ENCODE measurements around the gene TOE1. TPM values are rescaled to one million over a fixed set of nuclear protein-coding genes. Genes with fewer than 3 reads are reported as not detected.

Gene TOE1
- polyA plus RNA-seq, 1 of the 3 experiments (the other 2 are of a cell fraction) = 19.1 TPM

GRCh38 chr1:45322486-45323040 lies 17.4 kb upstream of the TOE1 start:
- Histone ChIP-seq H3K9ac (no peak overlapping the region), H4K20me1 (ENCODE audit: insufficient read depth) (no peaks in the 10 kb centered on the region), H3K9me2 (no peaks in the 10 kb centered on the region), H3K4me3 (ENCODE audit: low read depth in 2 of 2, low read length in 1 of 2) (no peak overlapping the region), H3K27ac (ENCODE audit: low read depth in 2 of 2, low read length in 1 of 2) (no peak overlapping the region), H3K4me2 (no peak overlapping the region), H3K27me3 (ENCODE audit: insufficient read depth) (no peaks in the 10 kb centered on the region), H3F3A (replicated peaks; ENCODE audit: insufficient read depth) (no peaks in the 10 kb centered on the region), H2AFZ (ENCODE audit: low read depth) (no peak overlapping the region), H3K79me2 (ENCODE audit: insufficient read depth) (no peaks in the 10 kb centered on the region), H3K4me1 (ENCODE audit: control insufficient read depth in 1 of 2, insufficient read depth in 2 of 2, low read depth in 1 of 2, low read length in 1 of 2) (peaks cover 0 to 6% of the 10 kb centered on the region in 2 experiments; a peak in 1 of 4 replicates), H3K36me3 (replicated peaks in 1 of 2; ENCODE audit: control insufficient read depth in 1 of 2, insufficient read depth in 2 of 2, low read length in 1 of 2) (no peaks in the 10 kb centered on the region), H3K9me3 (no peaks in the 10 kb centered on the region)
- 91% methylated on average over 10 of the region's 10 CpGs for WGBS (ENCODE audit: low lambda C conversion rate)
- DNase-seq = no peak
- TF ChIP-seq FOSL2 (IDR thresholded peaks at IDR 0.05; ENCODE audit: borderline replicate concordance, low read depth) (no peak), ZBTB33 (IDR thresholded peaks at IDR 0.05; ENCODE audit: borderline replicate concordance, low read depth) (no peak), NFIC (IDR thresholded peaks at IDR 0.05; ENCODE audit: borderline replicate concordance) (no peak), TAF1 (IDR thresholded peaks at IDR 0.05; ENCODE audit: borderline replicate concordance, low read depth, low read length) (no peak), ELF1 (IDR thresholded peaks at IDR 0.05) (no peak), EZH2phosphoT487 (IDR thresholded peaks at IDR 0.05; ENCODE audit: borderline replicate concordance, low read depth) (no peak), GABPA (IDR thresholded peaks at IDR 0.05; ENCODE audit: low read depth) (no peak), YY1 (IDR thresholded peaks at IDR 0.05; ENCODE audit: low read depth) (no peak)
- TF ChIP-seq, protein P1, sequence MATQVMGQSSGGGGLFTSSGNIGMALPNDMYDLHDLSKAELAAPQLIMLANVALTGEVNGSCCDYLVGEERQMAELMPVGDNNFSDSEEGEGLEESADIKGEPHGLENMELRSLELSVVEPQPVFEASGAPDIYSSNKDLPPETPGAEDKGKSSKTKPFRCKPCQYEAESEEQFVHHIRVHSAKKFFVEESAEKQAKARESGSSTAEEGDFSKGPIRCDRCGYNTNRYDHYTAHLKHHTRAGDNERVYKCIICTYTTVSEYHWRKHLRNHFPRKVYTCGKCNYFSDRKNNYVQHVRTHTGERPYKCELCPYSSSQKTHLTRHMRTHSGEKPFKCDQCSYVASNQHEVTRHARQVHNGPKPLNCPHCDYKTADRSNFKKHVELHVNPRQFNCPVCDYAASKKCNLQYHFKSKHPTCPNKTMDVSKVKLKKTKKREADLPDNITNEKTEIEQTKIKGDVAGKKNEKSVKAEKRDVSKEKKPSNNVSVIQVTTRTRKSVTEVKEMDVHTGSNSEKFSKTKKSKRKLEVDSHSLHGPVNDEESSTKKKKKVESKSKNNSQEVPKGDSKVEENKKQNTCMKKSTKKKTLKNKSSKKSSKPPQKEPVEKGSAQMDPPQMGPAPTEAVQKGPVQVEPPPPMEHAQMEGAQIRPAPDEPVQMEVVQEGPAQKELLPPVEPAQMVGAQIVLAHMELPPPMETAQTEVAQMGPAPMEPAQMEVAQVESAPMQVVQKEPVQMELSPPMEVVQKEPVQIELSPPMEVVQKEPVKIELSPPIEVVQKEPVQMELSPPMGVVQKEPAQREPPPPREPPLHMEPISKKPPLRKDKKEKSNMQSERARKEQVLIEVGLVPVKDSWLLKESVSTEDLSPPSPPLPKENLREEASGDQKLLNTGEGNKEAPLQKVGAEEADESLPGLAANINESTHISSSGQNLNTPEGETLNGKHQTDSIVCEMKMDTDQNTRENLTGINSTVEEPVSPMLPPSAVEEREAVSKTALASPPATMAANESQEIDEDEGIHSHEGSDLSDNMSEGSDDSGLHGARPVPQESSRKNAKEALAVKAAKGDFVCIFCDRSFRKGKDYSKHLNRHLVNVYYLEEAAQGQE (IDR thresholded peaks at IDR 0.05; ENCODE audit: low read depth, low read length) = no peak
- POLR2A ChIA-PET = no interaction called here
- CTCF ChIA-PET = interaction anchor here (1.5 kb wide), 1 partner anchor 308 kb away, joined by 3 read pairs; no protein-coding TSS in a partner anchor

- H3K27ac ChIP-seq (ENCODE audit: low read depth in 2 of 2, low read length in 1 of 2) = no peak overlapping the region
- H4K20me1 ChIP-seq (ENCODE audit: insufficient read depth) = no peaks in the 10 kb centered on the region
- peaks cover 0 to 8% of the 10 kb centered on the region in 2 experiments; a peak in 1 of 4 replicates for H3K4me1 ChIP-seq (ENCODE audit: control insufficient read depth in 1 of 2, insufficient read depth in 2 of 2, low read depth in 1 of 2, low read length in 1 of 2)
- 78% methylated on average over 6 of the region's 6 CpGs for WGBS (ENCODE audit: low lambda C conversion rate)
- ChIA-PET POLR2A (interaction anchor here (0.6 to 4.9 kb wide), 5 partner anchors 14 to 296 kb away, joined by 3 to 38 read pairs (median 3); partner anchors contain the start of genes MUTYH and TOE1), CTCF (interaction anchor here (0.6 to 1.5 kb wide), 4 partner anchors 10 to 312 kb away, joined by 3 to 8 read pairs (median 4); no protein-coding TSS in a partner anchor)
- H3K79me2 ChIP-seq (ENCODE audit: insufficient read depth) = no peaks in the 10 kb centered on the region
- peak; percentile 44 for DNase-seq
- no peak overlapping the region for H3K9ac ChIP-seq
- no peak overlapping the region for H3K4me3 ChIP-seq (ENCODE audit: low read depth in 2 of 2, low read length in 1 of 2)
- H3K9me3 ChIP-seq = no peaks in the 10 kb centered on the region
- H3F3A ChIP-seq (replicated peaks; ENCODE audit: insufficient read depth) = no peaks in the 10 kb centered on the region
- no peaks in the 10 kb centered on the region for H3K27me3 ChIP-seq (ENCODE audit: insufficient read depth)
- TF ChIP-seq NFIC (IDR thresholded peaks at IDR 0.05; ENCODE audit: borderline replicate concordance) (peak; percentile 63), RXRA (IDR thresholded peaks at IDR 0.05; ENCODE audit: borderline replicate concordance, low read depth) (no peak), FOXJ3 (CRISPR knock-in tag; IDR thresholded peaks at IDR 0.05) (no peak), POLR2AphosphoS5 (IDR thresholded peaks at IDR 0.05; ENCODE audit: low read depth, low read length) (no peak), SIN3A (IDR thresholded peaks at IDR 0.05; ENCODE audit: borderline replicate concordance, low read depth, low read length) (no peak), GABPA (IDR thresholded peaks at IDR 0.05; ENCODE audit: low read depth) (no peak)
- H3K36me3 ChIP-seq (replicated peaks in 1 of 2; ENCODE audit: control insufficient read depth in 1 of 2, insufficient read depth in 2 of 2, low read length in 1 of 2) = peaks cover 0 to 5% of the 10 kb centered on the region in 2 experiments
- no peak overlapping the region; the same call in 1 of the 2 replicates for H3K4me2 ChIP-seq
- no peaks in the 10 kb centered on the region for H3K9me2 ChIP-seq
- peak overlapping the region; percentile 56 for H2AFZ ChIP-seq (ENCODE audit: low read depth)
Observed at GRCh38 chr1:45325851-45326506, 14.0 kb upstream of the TOE1 start.

All from SK-N-SH (cell line).